NB4 (cell line): Measurements from ENCODE around the gene ZNF775.

Experiments
- CTCF ChIP-seq: IDR thresholded peaks from one replicate; pipeline ENCODE4 v1.5.1; 2012; ENCODE audit warnings: low read depth, low read length
- MAX ChIP-seq: IDR thresholded peaks from 2 replicates; pipeline ENCODE4 v1.6.1; 2011; ENCODE audit warnings: low read depth, low read length
- POLR2A ChIP-seq: IDR thresholded peaks from 2 replicates; pipeline ENCODE4 v1.6.1; 2011; ENCODE audit warnings: mild to moderate bottlenecking; ENCODE audit not compliant: insufficient read length; ENCODE audit errors: extremely low read depth

GRCh38 chr7:150430465-150431085 is 51.4 kb downstream of the ZNF775 start:
- TF ChIP-seq POLR2A = no peak
- no peak for TF ChIP-seq MAX
- TF ChIP-seq CTCF = no peak
